GM12865 (cell line): ENCODE measurements around the gene EGFL7.

ENCODE experiments used
- DNase-seq: peaks from one replicate; pipeline ENCODE4 v3.0.0; 2010; ENCODE audit warnings: low read depth
- H3K4me3 ChIP-seq: 2 replicates; pipeline ENCODE4 v1.5.1; 2011; ENCODE audit warnings: mild to moderate bottlenecking, low read depth, low read length, control low read depth
- CTCF ChIP-seq: IDR thresholded peaks from 2 replicates; pipeline ENCODE4 v1.5.1; 2011; ENCODE audit warnings: low read length, control low read depth, low read depth, inconsistent platforms; ENCODE audit not compliant: insufficient read depth; ENCODE audit errors: missing control alignments

EGFL7 gene

GRCh38 chr9:136693135-136693489, 30.4 kb downstream of the EGFL7 start:
- H3K4me3 ChIP-seq, result no peak overlapping the region
- TF ChIP-seq CTCF, result no peak
- no peak for DNase-seq

- TF ChIP-seq CTCF, result no peak
- no peak for DNase-seq
- no peak overlapping the region for H3K4me3 ChIP-seq
Observed at GRCh38 chr9:136693490-136694162, 30.9 kb downstream of the EGFL7 start.

GRCh38 chr9:136694163-136694871, 31.6 kb downstream of the EGFL7 start:
- peak; percentile 38 for DNase-seq
- TF ChIP-seq CTCF, result peak; percentile 59
- no peak overlapping the region for H3K4me3 ChIP-seq

GRCh38 chr9:136694872-136695247, 32.1 kb downstream of the EGFL7 start:
- TF ChIP-seq CTCF, result no peak
- no peak for DNase-seq
- no peak overlapping the region for H3K4me3 ChIP-seq

- no peak overlapping the region for H3K4me3 ChIP-seq
- no peak for TF ChIP-seq CTCF
- DNase-seq, result no peak
Observed at GRCh38 chr9:136695435-136695895, 32.7 kb downstream of the EGFL7 start.

GRCh38 chr9:136695955-136696354, 33.2 kb downstream of the EGFL7 start:
- no peak overlapping the region for H3K4me3 ChIP-seq
- TF ChIP-seq CTCF, result no peak
- DNase-seq, result peak; percentile 67
